Thyroid gland (tissue), 4 donors: ENCODE results near the gene GBP1. TPM values are rescaled to one million over a fixed set of nuclear protein-coding genes. Genes with fewer than 3 reads are reported as not detected.
"Not testable (repeated sequence)": the region's sequence is repeated elsewhere in the genome, so short reads cannot be mapped to it uniquely, and the experiment has no call there.

Experiments used
- DNase-seq, 2 donors: peaks; one replicate each; pipeline ENCODE4 v3.0.0-alpha.2; 2019
- H3K27ac ChIP-seq, 3 donors: fragments of 200-600 bp; sonication (generic); 1 replicate in 2 of 3; 2 replicates in 1 of 3; pipeline ENCODE4 v1.5.1; 2016 to 2019; ENCODE audit warnings: mild to moderate bottlenecking in 1 of 3, moderate library complexity in 1 of 3
- H3K27me3 ChIP-seq: fragments of 200-600 bp; sonication (generic); one replicate; pipeline ENCODE4 v1.5.1; 2019
- H3K36me3 ChIP-seq, 2 donors: fragments of 200-600 bp; sonication (generic); one replicate each; pipeline ENCODE4 v1.5.1; 2016 to 2019
- H3K4me1 ChIP-seq, 2 donors: fragments of 200-600 bp; sonication (generic); one replicate each; pipeline ENCODE4 v1.5.1; 2017 to 2019
- H3K4me3 ChIP-seq, 3 donors: fragments of 200-600 bp; sonication (generic); replicated peaks in 1 of 3; 1 replicate in 2 of 3; 2 replicates in 1 of 3; pipeline ENCODE4 v1.5.1; 2016; ENCODE audit warnings: mild to moderate bottlenecking in 1 of 3
- H3K9me3 ChIP-seq: fragments of 200-600 bp; sonication (generic); one replicate; pipeline ENCODE4 v1.5.1; 2017
- CTCF ChIP-seq, 6 experiments: fragments of 200-600 bp in 3 of 6; fragments of 450-650 bp in 3 of 6; sonication (generic) in 3 of 6; IDR thresholded peaks; one replicate each; pipeline ENCODE4 v1.5.1; 2016 to 2019; ENCODE audit warnings: antibody characterized with exemption in 6 of 6, mild to moderate bottlenecking in 2 of 6, inconsistent platforms in 1 of 6, moderate library complexity in 1 of 6
- POLR2A ChIP-seq, 2 donors: fragments of 450-650 bp; IDR thresholded peaks; one replicate each; pipeline ENCODE4 v1.6.1; 2017; ENCODE audit warnings: antibody characterized with exemption in 2 of 2, mild to moderate bottlenecking in 2 of 2, moderate library complexity in 1 of 2
- WGBS, 2 donors: methylation state at CpG; one replicate each; pipeline ENCODE4 v1.1.5; 2017; 5-methylcytosine and 5-hydroxymethylcytosine counted together
- intact Hi-C: fragments of 100-400 bp; cut with DNase I; formaldehyde crosslinking; loops from one replicate; pipeline ENCODE4 v1.15.1; 2023
- total RNA-seq, 4 donors: library from RNA; depleted of rRNA; stranded (reverse); fragments of >200 nt; gene quantifications; one replicate each; pipeline ENCODE4 v1.2.3, GENCODE V29; 2016

The GBP1 gene
- total RNA-seq, 4 donors from 2014 or later = 15.0 to 54.3 (median 22.9) TPM

- WGBS, 2 donors = 86 to 91% methylated on average over 3 of the region's 3 CpGs
- Histone ChIP-seq H3K9me3 (no peaks in the 10 kb centered on the region), H3K4me1 (peaks cover 9 to 17% of the 10 kb centered on the region in 2 donors), H3K27me3 (no peaks in the 10 kb centered on the region), H3K4me3 (no peak overlapping the region), H3K36me3 (peaks cover 0 to 3% of the 10 kb centered on the region in 2 donors), H3K27ac (no peak overlapping the region)
- no peak for DNase-seq
- TF ChIP-seq CTCF (IDR thresholded peaks at IDR 0.05) = no peak
- no peak for TF ChIP-seq POLR2A (IDR thresholded peaks at IDR 0.05)
- intact Hi-C loops = no loop called here
Observed at GRCh38 chr1:89047734-89048133, 17.3 kb downstream of the GBP1 start.

GRCh38 chr1:89046318-89047183 is 18.5 kb downstream of the GBP1 start:
- DNase-seq, H3K36me3 ChIP-seq, intact Hi-C loops, H3K9me3 ChIP-seq, H3K4me3 ChIP-seq, H3K27me3 ChIP-seq, H3K27ac ChIP-seq: not testable (repeated sequence)
- H3K4me1 ChIP-seq = peaks cover 9 to 17% of the 10 kb centered on the region in 2 donors
- 88 to 89% methylated on average over 6 of the region's 6 CpGs for WGBS, 2 donors

GRCh38 chr1:89044970-89045721 is 19.9 kb downstream of the GBP1 start:
- intact Hi-C loops = no loop called here
- Histone ChIP-seq H3K36me3 (no peaks in the 10 kb centered on the region), H3K9me3 (no peaks in the 10 kb centered on the region), H3K27ac (no peak overlapping the region), H3K4me1 (peaks cover 6 to 11% of the 10 kb centered on the region in 2 donors), H3K4me3 (no peak overlapping the region), H3K27me3 (no peaks in the 10 kb centered on the region)
- 54 to 59% methylated on average over 2 of the region's 2 CpGs for WGBS, 2 donors
- DNase-seq = no peak
- TF ChIP-seq CTCF (IDR thresholded peaks at IDR 0.05) (no peak), POLR2A (IDR thresholded peaks at IDR 0.05) (no peak)

GRCh38 chr1:89043940-89044339 is 21.1 kb downstream of the GBP1 start:
- DNase-seq = no peak
- H3K4me3 ChIP-seq = no peak overlapping the region
- 55 to 83% methylated on average over 1 to 4 of the region's 5 CpGs for WGBS, 2 donors
- H3K9me3 ChIP-seq = no peaks in the 10 kb centered on the region
- H3K36me3 ChIP-seq = no peaks in the 10 kb centered on the region
- H3K27me3 ChIP-seq = no peaks in the 10 kb centered on the region
- H3K27ac ChIP-seq = no peak overlapping the region
- peaks cover 0 to 2% of the 10 kb centered on the region in 2 donors for H3K4me1 ChIP-seq
- TF ChIP-seq CTCF (IDR thresholded peaks at IDR 0.05) = no peak
- TF ChIP-seq POLR2A (IDR thresholded peaks at IDR 0.05) = no peak
- intact Hi-C loops = no loop called here

- WGBS, 2 donors = 95% methylated on average over 7 of the region's 7 CpGs
- Histone ChIP-seq H3K4me1 (no peaks in the 10 kb centered on the region), H3K9me3 (no peaks in the 10 kb centered on the region), H3K27me3 (no peaks in the 10 kb centered on the region), H3K4me3 (no peak overlapping the region), H3K27ac (no peak overlapping the region), H3K36me3 (no peaks in the 10 kb centered on the region)
- intact Hi-C loops = no loop called here
- no peak for TF ChIP-seq POLR2A (IDR thresholded peaks at IDR 0.05)
- no peak for TF ChIP-seq CTCF (IDR thresholded peaks at IDR 0.05)
- no peak for DNase-seq
Observed at GRCh38 chr1:89042491-89042890, 22.5 kb downstream of the GBP1 start.
